Activated naive CD8-positive, alpha-beta T cell treated with anti-CD3 and anti-CD28 coated beads for 36 hours (primary cell): ENCODE measurements around the gene DACH1. TPM values are rescaled to one million over a fixed set of nuclear protein-coding genes. Genes with fewer than 3 reads are reported as not detected.
A peak's percentile ranks its signal among the peaks of the same experiment; 100 is the strongest.

Experiments
- DNase-seq: peaks from one replicate; pipeline ENCODE4 v3.0.0; 2021
- H3K27ac Mint-ChIP-seq: one replicate; pipeline ENCODE4 v1.8.0; 2022; ENCODE audit warnings: mild to moderate bottlenecking, moderate library complexity, mixed read lengths
- H3K27me3 Mint-ChIP-seq: one replicate; pipeline ENCODE4 v1.8.0; 2022; ENCODE audit warnings: mild to moderate bottlenecking, mixed read lengths
- H3K36me3 Mint-ChIP-seq: one replicate; pipeline ENCODE4 v1.8.0; 2021; ENCODE audit warnings: mild to moderate bottlenecking, mixed read lengths
- H3K4me1 Mint-ChIP-seq: one replicate; pipeline ENCODE4 v1.8.0; 2021; ENCODE audit warnings: mixed read lengths
- H3K4me3 Mint-ChIP-seq: one replicate; pipeline ENCODE4 v1.8.0; 2022; ENCODE audit warnings: mild to moderate bottlenecking, moderate library complexity, mixed read lengths
- H3K9me3 Mint-ChIP-seq: one replicate; pipeline ENCODE4 v1.8.0; 2022; ENCODE audit warnings: mixed read lengths
- total RNA-seq, 2 experiments: library from RNA; stranded (reverse); gene quantifications; one replicate each; pipeline ENCODE4 v1.2.3, GENCODE V29; 2021

Gene DACH1
- total RNA-seq, 2 experiments from 2014 or later = not detected

- Mint-ChIP-seq H3K27ac (no peak overlapping the region), H3K4me1 (no peaks in the 10 kb centered on the region), H3K36me3 (no peaks in the 10 kb centered on the region), H3K4me3 (no peak overlapping the region), H3K9me3 (no peaks in the 10 kb centered on the region), H3K27me3 (peaks cover 22% of the 10 kb centered on the region)
- DNase-seq = no peak
Measured at GRCh38 chr13:71873418-71874247, 6.6 kb upstream of the DACH1 start.

- H3K9me3 Mint-ChIP-seq = no peaks in the 10 kb centered on the region
- DNase-seq = no peak
- peaks cover 34% of the 10 kb centered on the region for H3K27me3 Mint-ChIP-seq
- no peak overlapping the region for H3K27ac Mint-ChIP-seq
- H3K4me1 Mint-ChIP-seq = peaks cover 5% of the 10 kb centered on the region
- no peaks in the 10 kb centered on the region for H3K36me3 Mint-ChIP-seq
- no peak overlapping the region for H3K4me3 Mint-ChIP-seq
Measured at GRCh38 chr13:71871844-71872243, 4.8 kb upstream of the DACH1 start.

GRCh38 chr13:71871176-71871754 lies 4.3 kb upstream of the DACH1 start:
- DNase-seq = no peak
- Mint-ChIP-seq H3K9me3 (no peaks in the 10 kb centered on the region), H3K4me1 (peaks cover 7% of the 10 kb centered on the region), H3K27me3 (peaks cover 40% of the 10 kb centered on the region), H3K27ac (no peak overlapping the region), H3K4me3 (no peak overlapping the region), H3K36me3 (no peaks in the 10 kb centered on the region)

GRCh38 chr13:71870100-71870499 lies 3.1 kb upstream of the DACH1 start:
- Mint-ChIP-seq H3K36me3 (no peaks in the 10 kb centered on the region), H3K27ac (no peak overlapping the region), H3K4me1 (peaks cover 7% of the 10 kb centered on the region), H3K9me3 (no peaks in the 10 kb centered on the region), H3K27me3 (peaks cover 49% of the 10 kb centered on the region), H3K4me3 (no peak overlapping the region)
- DNase-seq = no peak

GRCh38 chr13:71869274-71869673 lies 2.3 kb upstream of the DACH1 start:
- H3K4me1 Mint-ChIP-seq = peaks cover 15% of the 10 kb centered on the region
- H3K9me3 Mint-ChIP-seq = no peaks in the 10 kb centered on the region
- H3K27ac Mint-ChIP-seq = no peak overlapping the region

GRCh38 chr13:71866335-71867130 lies 471 bp downstream of the DACH1 start:
- Mint-ChIP-seq H3K27ac (no peak overlapping the region), H3K27me3 (peaks cover 75% of the 10 kb centered on the region), H3K4me3 (peak overlapping the region; percentile 76), H3K36me3 (no peaks in the 10 kb centered on the region), H3K9me3 (no peaks in the 10 kb centered on the region), H3K4me1 (peaks cover 19% of the 10 kb centered on the region)
- peak; percentile 29 for DNase-seq

More at GRCh38 chr13:71869274-71869673, 2.3 kb upstream of the DACH1 start:
- no peak for DNase-seq
- no peak overlapping the region for H3K4me3 Mint-ChIP-seq
- H3K27me3 Mint-ChIP-seq = peaks cover 57% of the 10 kb centered on the region
- no peaks in the 10 kb centered on the region for H3K36me3 Mint-ChIP-seq

GRCh38 chr13:71865874-71866334 lies 1.1 kb downstream of the DACH1 start:
- Mint-ChIP-seq H3K27me3 (peaks cover 78% of the 10 kb centered on the region), H3K36me3 (no peaks in the 10 kb centered on the region), H3K4me1 (peaks cover 19% of the 10 kb centered on the region), H3K27ac (no peak overlapping the region), H3K9me3 (no peaks in the 10 kb centered on the region), H3K4me3 (peak overlapping the region; percentile 34)
- DNase-seq = no peak

- Mint-ChIP-seq H3K36me3 (no peaks in the 10 kb centered on the region), H3K4me1 (peaks cover 19% of the 10 kb centered on the region), H3K9me3 (no peaks in the 10 kb centered on the region), H3K27me3 (peaks cover 79% of the 10 kb centered on the region), H3K27ac (no peak overlapping the region), H3K4me3 (peak overlapping the region; percentile 83)
- DNase-seq = peak; percentile 3
Measured at GRCh38 chr13:71864986-71865873, 1.8 kb downstream of the DACH1 start.

GRCh38 chr13:71864094-71864985 lies 2.7 kb downstream of the DACH1 start:
- DNase-seq = peak; percentile 10
- H3K4me1 Mint-ChIP-seq = peaks cover 19% of the 10 kb centered on the region
- H3K4me3 Mint-ChIP-seq = peak overlapping the region; percentile 83
- H3K27ac Mint-ChIP-seq = no peak overlapping the region
- no peaks in the 10 kb centered on the region for H3K36me3 Mint-ChIP-seq
- H3K9me3 Mint-ChIP-seq = no peaks in the 10 kb centered on the region
- H3K27me3 Mint-ChIP-seq = peaks cover 71% of the 10 kb centered on the region

- Mint-ChIP-seq H3K4me3 (no peak overlapping the region), H3K4me1 (peaks cover 19% of the 10 kb centered on the region), H3K9me3 (no peaks in the 10 kb centered on the region), H3K27me3 (peaks cover 68% of the 10 kb centered on the region), H3K36me3 (no peaks in the 10 kb centered on the region), H3K27ac (no peak overlapping the region)
- no peak for DNase-seq
Measured at GRCh38 chr13:71863254-71863865, 3.6 kb downstream of the DACH1 start.

GRCh38 chr13:71862459-71862943 lies 4.5 kb downstream of the DACH1 start:
- Mint-ChIP-seq H3K27ac (no peak overlapping the region), H3K27me3 (peaks cover 63% of the 10 kb centered on the region), H3K4me1 (peaks cover 19% of the 10 kb centered on the region), H3K9me3 (no peaks in the 10 kb centered on the region), H3K4me3 (no peak overlapping the region), H3K36me3 (no peaks in the 10 kb centered on the region)
- no peak for DNase-seq

GRCh38 chr13:71861769-71862458 lies 5.1 kb downstream of the DACH1 start:
- DNase-seq = no peak

More at GRCh38 chr13:71861769-71862458, 5.1 kb downstream of the DACH1 start:
- Mint-ChIP-seq H3K4me1 (peaks cover 15% of the 10 kb centered on the region), H3K4me3 (no peak overlapping the region), H3K9me3 (no peaks in the 10 kb centered on the region), H3K36me3 (no peaks in the 10 kb centered on the region), H3K27ac (no peak overlapping the region), H3K27me3 (peaks cover 57% of the 10 kb centered on the region)
